Adrenal gland (tissue), 12 donors: ENCODE measurements around the gene IMMP2L. TPM values are rescaled to one million over a fixed set of nuclear protein-coding genes. Genes with fewer than 3 reads are reported as not detected.

Experiments
- DNase-seq, 7 donors: peaks; one replicate each; pipeline ENCODE4 v3.0.0-alpha.2; 2019 to 2020
- H3K27ac ChIP-seq, 5 donors: fragments of 200-600 bp; sonication (generic) in 4 of 5; 1 replicate in 3 of 5; 2 replicates in 2 of 5; pipeline versions ENCODE4 v1.5.1 to v1.8.0; 2016 to 2020; ENCODE audit warnings: mild to moderate bottlenecking in 1 of 5
- H3K27me3 ChIP-seq: fragments of 200-600 bp; 2 replicates; pipeline ENCODE4 v1.8.0; 2021
- H3K36me3 ChIP-seq, 2 donors: fragments of 200-600 bp; replicated peaks in 1 of 2; 1 replicate in 1 of 2; 2 replicates in 1 of 2; pipeline versions ENCODE4 v1.5.1 to v1.8.0; 2018 to 2022
- H3K4me1 ChIP-seq, 2 donors: fragments of 200-600 bp; replicated peaks in 1 of 2; 1 replicate in 1 of 2; 2 replicates in 1 of 2; pipeline versions ENCODE4 v1.5.1 to v1.8.0; 2018 to 2021
- H3K4me3 ChIP-seq, 4 donors: fragments of 200-600 bp; sonication (generic) in 3 of 4; one replicate each; pipeline ENCODE4 v1.5.1; 2016 to 2018
- H3K9me3 ChIP-seq, 3 donors: fragments of 200-600 bp; sonication (generic) in 1 of 3; replicated peaks in 1 of 3; 1 replicate in 2 of 3; 2 replicates in 1 of 3; pipeline versions ENCODE4 v1.5.1 to v1.8.0; 2016 to 2021
- CTCF ChIP-seq, 6 experiments: fragments of 450-650 bp in 4 of 6; fragments of 200-600 bp in 2 of 6; sonication (generic) in 1 of 6; IDR thresholded peaks; 1 replicate in 5 of 6; 2 replicates in 1 of 6; pipeline versions ENCODE4 v1.5.1 to v1.8.0; 2016 to 2021; ENCODE audit warnings: antibody characterized with exemption in 6 of 6, mild to moderate bottlenecking in 2 of 6, moderate library complexity in 1 of 6
- POLR2A ChIP-seq, 2 donors: fragments of 450-650 bp; IDR thresholded peaks; one replicate each; pipeline ENCODE4 v1.6.1; 2017; ENCODE audit warnings: antibody characterized with exemption in 2 of 2, mild to moderate bottlenecking in 2 of 2, moderate library complexity in 1 of 2
- WGBS, 4 donors: extraction: QIAGEN DNeasy Blood & Tissue Kit in 2 of 4; methylation state at CpG; one replicate each; pipeline versions ENCODE4 v1.1.5 to v1.1.7; 2013 to 2017; 5-methylcytosine and 5-hydroxymethylcytosine counted together
- intact Hi-C, 2 donors: fragments of 100-400 bp; cut with DNase I; formaldehyde crosslinking; loops; one replicate each; pipeline versions ENCODE4 v1.14.1 to v1.15.0; 2022 to 2023
- polyA plus RNA-seq, 3 donors: library from polyadenylated mRNA; stranded (reverse); fragments of 200-250 nt in 2 of 3; fragments of 350-450 nt in 1 of 3; fragmentation: Illumina TruSeq in 1 of 3; extraction: RNeasy Lipid Tissue Mini Kit (QIAGEN cat#74804) in 1 of 3; gene quantifications; one replicate each; pipeline ENCODE4 v1.2.3, GENCODE V29; 2013 to 2014
- total RNA-seq, 9 donors: library from RNA; depleted of rRNA in 4 of 9; stranded (reverse); fragments of >200 nt in 4 of 9; fragments of 120-200 nt in 1 of 9; fragmentation: NEBNext Ultra II Directional in 1 of 9; extraction: Animal tissue kit (Norgen Biotek cat#: 25700) in 1 of 9; gene quantifications; one replicate each; pipeline versions ENCODE4 v1.1.0 to v1.2.4, GENCODE V29; 2013 to 2023
- donor health status: healthy with polysubstance abuse.
- donor health status: Bipolar disorder and iron deficiency.
- donor health status: DM: yes; HTN: yes; CAD: no.
- donor health status: DM: no; HTN: no; CAD: no.
- donor health status: DM: no; HTN: no; CAD: no.
- donor health status: DM: yes; HTN: yes; CAD: no.

Gene IMMP2L
- total and polyA plus RNA-seq, 12 donors, result 13.4 to 34.1 (median 25.3) TPM

DNA sequence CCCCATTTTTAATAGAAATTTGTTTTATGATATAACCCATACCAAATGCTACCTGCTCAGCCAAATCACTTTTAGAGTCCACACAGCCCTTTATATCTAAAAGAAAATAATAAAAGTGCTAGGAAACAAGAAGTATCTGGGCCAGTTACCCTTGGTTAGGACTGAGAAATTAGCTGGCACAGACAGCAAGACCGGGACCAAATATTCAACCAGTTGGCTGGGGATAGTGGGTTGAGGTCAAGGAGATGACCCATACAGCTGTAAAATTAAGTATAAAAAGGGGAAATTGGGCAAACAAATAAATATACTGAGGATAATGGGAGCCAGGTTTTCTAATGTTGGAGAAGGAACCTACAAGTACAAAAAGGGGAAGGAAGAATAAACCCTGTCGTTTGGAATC, 174.3 kb downstream of the IMMP2L start:
- no peaks in the 10 kb centered on the region for H3K27me3 ChIP-seq
- H3K4me1 ChIP-seq, result no peaks in the 10 kb centered on the region
- no peak for DNase-seq
- H3K36me3 ChIP-seq, result no peaks in the 10 kb centered on the region
- H3K4me3 ChIP-seq, result no peak overlapping the region
- no peaks in the 10 kb centered on the region for H3K9me3 ChIP-seq
- H3K27ac ChIP-seq, result no peak overlapping the region
- intact Hi-C loops, result no loop called here
- TF ChIP-seq CTCF (IDR thresholded peaks at IDR 0.05), result no peak
- no peak for TF ChIP-seq POLR2A (IDR thresholded peaks at IDR 0.05)
- WGBS, 4 donors, result 57 to 63% (median 63%) methylated on average over 2 of the region's 2 CpGs

GRCh38 chr7:111384065-111384891, 178.0 kb downstream of the IMMP2L start:
- no peak for TF ChIP-seq POLR2A (IDR thresholded peaks at IDR 0.05)
- Histone ChIP-seq H3K36me3 (no peaks in the 10 kb centered on the region), H3K4me3 (no peak overlapping the region), H3K27ac (peak overlapping the region in 3 of 5 donors; percentile 57 to 63 (median 60)), H3K4me1 (peaks cover 0 to 7% of the 10 kb centered on the region in 2 donors), H3K27me3 (no peaks in the 10 kb centered on the region), H3K9me3 (no peaks in the 10 kb centered on the region)
- 75 to 77% (median 76%) methylated on average over 3 of the region's 3 CpGs for WGBS, 4 donors
- DNase-seq, result peak in 3 of 7 donors; percentile 11 to 37 (median 25)
- intact Hi-C loops, result no loop called here

DNA sequence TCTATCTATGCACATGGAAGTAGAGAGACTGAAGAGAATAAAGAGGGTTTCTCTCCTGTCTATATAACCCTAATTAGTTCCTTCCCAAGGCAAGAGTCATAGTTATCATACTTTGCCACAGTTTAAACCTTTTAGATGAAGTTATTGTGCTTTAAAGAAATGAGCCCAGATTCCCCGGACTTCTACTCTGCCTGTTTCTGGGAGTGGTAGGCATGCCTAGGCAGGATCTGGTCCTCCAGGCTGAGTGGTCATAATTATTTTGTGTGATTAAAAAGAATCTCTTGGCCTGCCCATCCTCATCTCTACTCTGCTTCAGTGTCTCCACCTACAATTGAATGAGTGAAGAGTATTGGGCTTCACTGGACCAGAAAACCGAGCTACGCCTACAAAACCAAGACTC, 179.2 kb downstream of the IMMP2L start:
- no peaks in the 10 kb centered on the region for H3K9me3 ChIP-seq
- H3K4me1 ChIP-seq, result peaks cover 0 to 7% of the 10 kb centered on the region in 2 donors
- no peak for TF ChIP-seq CTCF (IDR thresholded peaks at IDR 0.05)
- TF ChIP-seq POLR2A (IDR thresholded peaks at IDR 0.05), result no peak
- no peaks in the 10 kb centered on the region for H3K36me3 ChIP-seq
- intact Hi-C loops, result no loop called here
- WGBS, 4 donors, result 98 to 100% (median 99%) methylated on average over 3 of the region's 3 CpGs
- DNase-seq, result no peak
- H3K27ac ChIP-seq, result no peak overlapping the region
- H3K4me3 ChIP-seq, result no peak overlapping the region
- no peaks in the 10 kb centered on the region for H3K27me3 ChIP-seq

DNA sequence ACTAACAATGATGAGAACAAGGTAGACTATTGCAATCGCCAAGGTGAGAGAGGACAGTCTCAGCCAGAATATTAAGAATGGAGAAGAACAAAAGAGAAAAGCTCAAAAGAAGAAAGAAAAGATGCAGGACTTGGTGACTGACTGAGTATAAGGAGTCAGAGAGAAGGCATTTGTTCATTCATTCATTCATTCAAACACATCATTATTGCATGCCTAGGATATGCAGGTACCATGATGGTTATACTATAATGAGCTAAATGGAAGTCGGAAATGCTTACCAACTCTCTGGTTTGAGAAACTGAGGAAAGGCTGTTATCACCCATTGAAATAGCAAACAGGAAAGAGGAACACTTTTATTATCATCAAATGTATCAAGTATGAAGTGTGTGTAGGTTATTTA, 180.7 kb downstream of the IMMP2L start:
- WGBS, 4 donors, result 95 to 97% (median 96%) methylated on average over 2 of the region's 2 CpGs

More for the DNA sequence above, 180.7 kb downstream of the IMMP2L start:
- Histone ChIP-seq H3K4me3 (no peak overlapping the region), H3K9me3 (no peaks in the 10 kb centered on the region), H3K36me3 (no peaks in the 10 kb centered on the region), H3K27ac (no peak overlapping the region), H3K27me3 (no peaks in the 10 kb centered on the region), H3K4me1 (peaks cover 0 to 7% of the 10 kb centered on the region in 2 donors)
- no peak for DNase-seq
- intact Hi-C loops, result no loop called here
- TF ChIP-seq POLR2A (IDR thresholded peaks at IDR 0.05) (no peak), CTCF (IDR thresholded peaks at IDR 0.05) (no peak)
